WI38 (cell line): Measurements from ENCODE around the gene PRG2.

ENCODE experiments used
- H3K4me3 ChIP-seq: 2 replicates; pipeline ENCODE4 v1.5.1; 2011; ENCODE audit warnings: low read depth, mild to moderate bottlenecking, control low read depth, low read length
- CTCF ChIP-seq: IDR thresholded peaks from 2 replicates; pipeline ENCODE4 v1.5.1; 2012; ENCODE audit warnings: low read depth, mild to moderate bottlenecking, control low read depth, low read length

PRG2 gene

GRCh38 chr11:57395905-57396623, 5.6 kb upstream of the PRG2 start:
- no peak overlapping the region for H3K4me3 ChIP-seq
- no peak for TF ChIP-seq CTCF

GRCh38 chr11:57394203-57394965, 3.9 kb upstream of the PRG2 start:
- TF ChIP-seq CTCF = no peak
- no peak overlapping the region for H3K4me3 ChIP-seq

GRCh38 chr11:57392763-57393105, 2.3 kb upstream of the PRG2 start:
- TF ChIP-seq CTCF = no peak
- no peak overlapping the region for H3K4me3 ChIP-seq

GRCh38 chr11:57392066-57392762, 1.8 kb upstream of the PRG2 start:
- H3K4me3 ChIP-seq = no peak overlapping the region
- no peak for TF ChIP-seq CTCF

GRCh38 chr11:57391539-57391938, 1.1 kb upstream of the PRG2 start:
- no peak for TF ChIP-seq CTCF
- H3K4me3 ChIP-seq = no peak overlapping the region

GRCh38 chr11:57391111-57391510, 661 bp upstream of the PRG2 start:
- TF ChIP-seq CTCF = no peak

More at GRCh38 chr11:57391111-57391510, 661 bp upstream of the PRG2 start:
- H3K4me3 ChIP-seq = no peak overlapping the region
